Neural progenitor cell (in vitro differentiated cells): ENCODE data around the gene OLFML2A.

Experiments
- CTCF ChIP-seq: fragments of 200-600 bp; sonication (generic); IDR thresholded peaks from 2 replicates; pipeline ENCODE4 v1.5.1; 2017; ENCODE audit warnings: antibody characterized with exemption, mild to moderate bottlenecking
- EZH2 ChIP-seq: fragments of 200-600 bp; sonication (generic); IDR thresholded peaks from 2 replicates; pipeline ENCODE4 v1.6.1; 2017; ENCODE audit warnings: antibody characterized with exemption, mild to moderate bottlenecking, moderate library complexity
- EZH2phosphoT487 ChIP-seq: fragments of 200-600 bp; sonication (generic); IDR thresholded peaks from 2 replicates; pipeline ENCODE4 v1.6.1; 2017; ENCODE audit warnings: antibody characterized with exemption

DNA sequence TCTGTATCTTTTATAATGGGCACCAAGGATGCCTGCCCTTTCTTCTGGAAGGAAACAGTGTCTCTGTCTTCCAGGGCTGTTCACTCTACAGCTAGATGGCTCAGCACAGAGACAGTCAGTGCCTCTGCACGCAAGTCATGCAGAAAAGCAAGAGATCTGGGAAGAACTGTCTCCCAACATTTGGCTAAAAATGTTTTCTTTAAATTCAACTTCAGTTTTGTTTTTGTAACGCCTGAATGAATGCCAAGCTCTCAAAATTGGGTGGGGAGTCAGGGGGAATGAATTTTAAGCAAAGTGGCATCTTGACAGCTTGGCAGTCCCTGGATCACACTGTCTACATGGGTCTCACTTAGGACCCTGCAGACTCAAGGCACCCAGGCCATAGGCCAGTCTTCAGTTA, 12.6 kb downstream of the OLFML2A start:
- TF ChIP-seq EZH2, result no peak
- TF ChIP-seq CTCF, result no peak
- no peak for TF ChIP-seq EZH2phosphoT487
